IMR-90 (cell line): ENCODE measurements around the gene SNRPD3. TPM values are rescaled to one million over a fixed set of nuclear protein-coding genes. Genes with fewer than 3 reads are reported as not detected.

Experiments used
- ATAC-seq: fragments of 200-7000 bp; cut with Tn5 transposase; 2 replicates; pipeline ENCODE4 v1.9.1; 2020; ENCODE audit warnings: low read depth, mild to moderate bottlenecking, moderate library complexity
- BruUV-seq: library from RNA; stranded (reverse); fragments of 400-500 nt; replicated peaks from 2 replicates; lab custom pipeline; 2021; lab: Mats Ljungman, UMichigan
- CTCF ChIA-PET: fragments of 300-600 bp; formaldehyde crosslinking; extraction: SDS; loops from one replicate; lab custom pipeline; 2021; ENCODE audit warnings: antibody characterized with exemption; lab: Yijun Ruan, JAX
- POLR2A ChIA-PET: fragments of 300-600 bp; sonication (Branson Sonifier 250); formaldehyde crosslinking; loops from one replicate; lab custom pipeline; 2022; ENCODE audit warnings: antibody characterized with exemption; ENCODE audit not compliant: unreplicated experiment; lab: Charles Lee
- DNase-seq: peaks from one replicate; pipeline ENCODE4 v3.0.0; 2013
- H2AFZ ChIP-seq: replicated peaks from 2 replicates; pipeline ENCODE3; 2013; ENCODE audit warnings: low read length, mild to moderate bottlenecking; ENCODE audit not compliant: poor library complexity
- H2AK5ac ChIP-seq: 2 replicates; pipeline ENCODE4 v1.6.1; 2013; ENCODE audit warnings: low read depth, low read length, inconsistent platforms
- H2AK9ac ChIP-seq: replicated peaks from 2 replicates; pipeline ENCODE3; 2013; ENCODE audit warnings: mild to moderate bottlenecking, low read depth, low read length, moderate library complexity; ENCODE audit not compliant: poor library complexity
- H2BK120ac ChIP-seq: 2 replicates; pipeline ENCODE4 v1.6.1; 2013; ENCODE audit warnings: low read depth, low read length, inconsistent platforms
- H2BK15ac ChIP-seq: 3 replicates; pipeline ENCODE4 v1.6.1; 2013; ENCODE audit warnings: low read depth, low read length, inconsistent platforms
- H2BK20ac ChIP-seq: 2 replicates; pipeline ENCODE4 v1.6.1; 2013; ENCODE audit warnings: low read depth, mild to moderate bottlenecking, inconsistent platforms, low read length, moderate library complexity
- H2BK5ac ChIP-seq: 2 replicates; pipeline ENCODE4 v1.6.1; 2013; ENCODE audit warnings: mild to moderate bottlenecking, low read depth, low read length, inconsistent platforms; ENCODE audit not compliant: poor library complexity, severe bottlenecking
- H3K14ac ChIP-seq: replicated peaks from 2 replicates; pipeline ENCODE4 v1.6.1; 2013; ENCODE audit warnings: low read depth, low read length, inconsistent platforms
- H3K18ac ChIP-seq: 2 replicates; pipeline ENCODE4 v1.6.1; 2013; ENCODE audit warnings: low read depth, low read length, control low read depth
- H3K23ac ChIP-seq: 2 replicates; pipeline ENCODE4 v1.6.1; 2013; ENCODE audit warnings: low read depth, low read length, inconsistent platforms
- H3K27ac ChIP-seq: 2 replicates; pipeline ENCODE4 v1.5.1; 2013; ENCODE audit warnings: mild to moderate bottlenecking, control low read depth, low read length; ENCODE audit not compliant: insufficient read depth
- H3K27me3 ChIP-seq: 2 replicates; pipeline ENCODE4 v1.6.1; 2013; ENCODE audit warnings: low read length; ENCODE audit not compliant: control insufficient read depth, insufficient read depth
- H3K36me3 ChIP-seq: 2 replicates; pipeline ENCODE4 v1.6.1; 2013; ENCODE audit warnings: low read length, mixed read lengths; ENCODE audit not compliant: control insufficient read depth, insufficient read depth
- H3K4ac ChIP-seq: 2 replicates; pipeline ENCODE4 v1.6.1; 2013; ENCODE audit warnings: low read depth, low read length, inconsistent platforms
- H3K4me1 ChIP-seq: 2 replicates; pipeline ENCODE4 v1.6.1; 2013; ENCODE audit warnings: low read length, mixed read lengths; ENCODE audit not compliant: control insufficient read depth, insufficient read depth
- H3K4me2 ChIP-seq: 2 replicates; pipeline ENCODE4 v1.6.1; 2013; ENCODE audit warnings: low read depth, mild to moderate bottlenecking, control low read depth, low read length, moderate library complexity
- H3K4me3 ChIP-seq: 2 replicates; pipeline ENCODE4 v1.5.1; 2013; ENCODE audit warnings: low read depth, mild to moderate bottlenecking, control low read depth, low read length, moderate library complexity; ENCODE audit not compliant: insufficient read depth
- H3K56ac ChIP-seq: 2 replicates; pipeline ENCODE4 v1.6.1; 2013; ENCODE audit warnings: low read length, inconsistent platforms; ENCODE audit not compliant: insufficient read depth; ENCODE audit errors: extremely low read depth
- H3K79me1 ChIP-seq, 2 experiments: 2 replicates each; pipeline ENCODE4 v1.6.1; 2013; ENCODE audit warnings: low read length in 2 of 2, inconsistent platforms in 1 of 2, low read depth in 1 of 2
- H3K9ac ChIP-seq: 2 replicates; pipeline ENCODE4 v1.6.1; 2013; ENCODE audit warnings: low read depth, low read length, control low read depth
- H3K9me1 ChIP-seq: 2 replicates; pipeline ENCODE4 v1.6.1; 2013; ENCODE audit warnings: low read length, inconsistent platforms; ENCODE audit not compliant: insufficient read depth
- H3K9me3 ChIP-seq: 2 replicates; pipeline ENCODE4 v1.6.1; 2013; ENCODE audit warnings: low read length; ENCODE audit not compliant: control insufficient read depth, insufficient read depth
- H4K20me1 ChIP-seq: 2 replicates; pipeline ENCODE4 v1.6.1; 2013; ENCODE audit warnings: low read length, inconsistent platforms; ENCODE audit not compliant: insufficient read depth
- H4K5ac ChIP-seq: 2 replicates; pipeline ENCODE4 v1.6.1; 2013; ENCODE audit warnings: mild to moderate bottlenecking, low read depth, low read length, control low read depth
- H4K8ac ChIP-seq, 2 experiments: 2 replicates each; pipeline ENCODE4 v1.6.1; 2013; ENCODE audit warnings: low read depth in 2 of 2, low read length in 2 of 2, control low read depth in 1 of 2, inconsistent platforms in 1 of 2
- H4K91ac ChIP-seq: 2 replicates; pipeline ENCODE4 v1.6.1; 2013; ENCODE audit warnings: low read depth, low read length, inconsistent platforms; ENCODE audit not compliant: insufficient read depth
- BHLHE40 ChIP-seq: fragments of 150-350 bp; IDR thresholded peaks from 2 replicates; pipeline ENCODE4 v1.6.1; 2016; ENCODE audit warnings: mild to moderate bottlenecking, low read depth, low read length
- CEBPB ChIP-seq: IDR thresholded peaks from 2 replicates; pipeline ENCODE4 v1.6.1; 2012; ENCODE audit warnings: low read depth, low read length, improper control_type of control experiment
- FOS ChIP-seq: fragments of 150-350 bp; IDR thresholded peaks from 2 replicates; pipeline ENCODE4 v1.6.1; 2016; ENCODE audit warnings: low read depth, low read length
- MAZ ChIP-seq: IDR thresholded peaks from 2 replicates; pipeline ENCODE4 v1.6.1; 2012; ENCODE audit warnings: low read depth, mild to moderate bottlenecking, low read length, improper control_type of control experiment, moderate library complexity, borderline replicate concordance
- POLR2A ChIP-seq: IDR thresholded peaks from 2 replicates; pipeline ENCODE4 v1.6.1; 2012; ENCODE audit warnings: mild to moderate bottlenecking, low read depth, low read length
- RCOR1 ChIP-seq: IDR thresholded peaks from 2 replicates; pipeline ENCODE4 v1.6.1; 2012; ENCODE audit warnings: mild to moderate bottlenecking, low read length, improper control_type of control experiment; ENCODE audit not compliant: insufficient replicate concordance
- SMC3 ChIP-seq: fragments of 150-350 bp; IDR thresholded peaks from 2 replicates; pipeline ENCODE4 v1.6.1; 2016; ENCODE audit warnings: low read depth, mild to moderate bottlenecking, antibody characterized with exemption, low read length, moderate library complexity
- WGBS, 2 experiments: methylation state at CpG; one replicate each; pipeline versions ENCODE4 v1.1.5 to v1.1.7; 2013; ENCODE audit warnings: missing lambda C conversion rate in 2 of 2; ENCODE audit not compliant: insufficient read length in 1 of 2; ENCODE audit errors: extremely low coverage in 2 of 2; 5-methylcytosine and 5-hydroxymethylcytosine counted together
- dilution Hi-C: fragments of 300-500 bp; cut with HindIII; formaldehyde crosslinking; loops from one replicate; pipeline ENCODE4 v1.14.3; 2018; ENCODE audit warnings: low sequenced_read_pairs; ENCODE audit not compliant: unreplicated experiment
- in situ Hi-C: fragments of 300-500 bp; cut with MboI; formaldehyde crosslinking; loops from 3 replicates; pipeline ENCODE4 v1.14.3; 2019; ENCODE audit warnings: low sequenced_read_pairs, inconsistent platforms, mixed read lengths
- intact Hi-C: fragments of 100-400 bp; cut with micrococcal nuclease; formaldehyde crosslinking; loops from 2 replicates; pipeline ENCODE4 v1.10.0; 2022
- polyA plus RNA-seq, 3 experiments: library from polyadenylated mRNA; depleted of rRNA; stranded (reverse); fragments of >200 nt; gene quantifications; 2 replicates each; pipeline ENCODE4 v1.2.3, GENCODE V29; 2012; ENCODE audit warnings: low replicate concordance in 1 of 3
- total RNA-seq: library from RNA; depleted of rRNA; stranded (reverse); fragments of >200 nt; gene quantifications from 2 replicates; pipeline ENCODE4 v1.2.3, GENCODE V29; 2012
- TF ChIP-seq, protein P1 (sequence below): fragments of 150-350 bp; IDR thresholded peaks from 2 replicates; pipeline ENCODE4 v1.6.1; 2017; ENCODE audit warnings: mild to moderate bottlenecking, antibody characterized with exemption, low read length, low read depth

Gene SNRPD3
- total and polyA plus RNA-seq, 2 of the 4 experiments (the other 2 are of a cell fraction) = 158 to 283 TPM

DNA sequence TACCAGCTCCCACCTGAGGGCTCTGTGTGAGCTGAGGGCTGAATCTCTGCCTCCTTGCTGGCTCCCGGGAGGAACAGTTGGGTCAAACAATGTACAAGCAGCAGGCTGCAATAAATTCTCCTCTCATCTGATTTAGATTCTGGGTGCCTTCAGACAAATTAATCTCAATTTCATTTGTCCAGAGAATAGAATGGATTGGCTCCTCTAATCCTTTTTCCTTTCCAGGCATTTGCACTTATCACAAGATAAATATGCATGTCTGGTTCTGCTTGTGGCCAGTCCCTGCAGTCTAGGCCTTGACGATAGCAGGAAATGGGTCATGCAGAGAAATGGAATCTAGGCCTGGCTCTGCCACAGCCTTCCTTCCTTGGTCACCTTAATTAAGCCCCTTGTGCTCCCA, 31.9 kb upstream of the SNRPD3 start:
- no peak overlapping the region for H3K9ac ChIP-seq
- intact Hi-C loops = no loop called here
- in situ Hi-C loops = loop anchor here (5.0 kb wide), 1 partner anchor 202 kb away; no protein-coding TSS in a partner anchor

More for the DNA sequence above, 31.9 kb upstream of the SNRPD3 start:
- Histone ChIP-seq H4K8ac (peak overlapping the region in 1 of 2 experiments; percentile 71; a peak in 1 of 4 replicates), H3K18ac (no peak overlapping the region), H2BK5ac (peak overlapping the region; percentile 20), H2AFZ (peak overlapping the region; percentile 81), H3K14ac (peak overlapping the region; percentile 80; the same call in 1 of the 2 replicates), H2BK15ac (no peak overlapping the region), H4K20me1 (no peaks in the 10 kb centered on the region), H2BK20ac (peak overlapping the region; percentile 78; the same call in 1 of the 2 replicates), H2AK9ac (peak overlapping the region; percentile 67), H3K9me1 (0 out of 2 replicates have a peak, but pooled peaks cover 3% of the 10 kb centered on the region), H3K4ac (peak overlapping the region; percentile 49), H3K4me3 (no peak overlapping the region), H3K4me2 (no peak overlapping the region), H2BK120ac (no peak overlapping the region), H3K36me3 (no peaks in the 10 kb centered on the region), H3K9me3 (no peaks in the 10 kb centered on the region), H4K91ac (0 out of 2 replicates have a peak overlapping the region, but pooled peaks have one; percentile 21), H3K27me3 (peaks cover 1% of the 10 kb centered on the region; the same call in 1 of the 2 replicates), H3K27ac (no peak overlapping the region), H3K4me1 (peaks cover 2% of the 10 kb centered on the region; the same call in 1 of the 2 replicates), H4K5ac (peak overlapping the region; percentile 34; the same call in 1 of the 2 replicates), H3K23ac (no peak overlapping the region), H3K56ac (no peak overlapping the region), H3K79me1 (no peaks in the 10 kb centered on the region), H2AK5ac (no peak overlapping the region)
- BruUV-seq = no TSS peak
- CTCF ChIA-PET = interaction anchor here (2.4 kb wide), 1 partner anchor 201 kb away, joined by 7 read pairs; no protein-coding TSS in a partner anchor
- dilution Hi-C loops = no loop called here
- WGBS, 2 experiments = 40% methylated on average over 2 of the region's 2 CpGs; no CpG with 5 or more reads in 1 of the 2 experiments
- ATAC-seq (peak; percentile 38; the same call in 1 of the 2 replicates), DNase-seq (peak; percentile 59)
- TF ChIP-seq MAZ (no peak), FOS (no peak), SMC3 (no peak), CEBPB (no peak), BHLHE40 (no peak), POLR2A (no peak), RCOR1 (no peak)
- TF ChIP-seq, protein P1, sequence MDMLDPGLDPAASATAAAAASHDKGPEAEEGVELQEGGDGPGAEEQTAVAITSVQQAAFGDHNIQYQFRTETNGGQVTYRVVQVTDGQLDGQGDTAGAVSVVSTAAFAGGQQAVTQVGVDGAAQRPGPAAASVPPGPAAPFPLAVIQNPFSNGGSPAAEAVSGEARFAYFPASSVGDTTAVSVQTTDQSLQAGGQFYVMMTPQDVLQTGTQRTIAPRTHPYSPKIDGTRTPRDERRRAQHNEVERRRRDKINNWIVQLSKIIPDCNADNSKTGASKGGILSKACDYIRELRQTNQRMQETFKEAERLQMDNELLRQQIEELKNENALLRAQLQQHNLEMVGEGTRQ = no peak
- POLR2A ChIA-PET = no interaction called here
